Measurements from ENCODE around the gene CROCC2. TPM values are rescaled to one million over a fixed set of nuclear protein-coding genes. Genes with fewer than 3 reads are reported as not detected.
A peak's percentile ranks its signal among the peaks of the same experiment; 100 is the strongest.

The CROCC2 gene
- total RNA-seq, 1 donor from 2014 or later: 0.23 TPM

- DNase-seq (ENCODE audit: low spot score): peak; percentile 38
Measured at GRCh38 chr2:241011751-241012510, 105.8 kb downstream of the CROCC2 start.

GRCh38 chr2:241014224-241014623, 108.1 kb downstream of the CROCC2 start:
- DNase-seq (ENCODE audit: low spot score): peak; percentile 14

- peak; percentile 27 for DNase-seq (ENCODE audit: low spot score)
Measured at GRCh38 chr2:241014764-241015163, 108.6 kb downstream of the CROCC2 start.

- DNase-seq (ENCODE audit: low spot score): peak; percentile 32
Measured at GRCh38 chr2:241015439-241015838, 109.3 kb downstream of the CROCC2 start.

- DNase-seq (ENCODE audit: low spot score): peak; percentile 31
Measured at GRCh38 chr2:241017228-241017940, 111.2 kb downstream of the CROCC2 start.

GRCh38 chr2:241018051-241018891, 112.1 kb downstream of the CROCC2 start:
- peak; percentile 38 for DNase-seq (ENCODE audit: low spot score)

GRCh38 chr2:241019441-241020139, 113.5 kb downstream of the CROCC2 start:
- DNase-seq (ENCODE audit: low spot score): peak; percentile 29

GRCh38 chr2:241020201-241020600, 114.1 kb downstream of the CROCC2 start:
- DNase-seq (ENCODE audit: low spot score): no peak

GRCh38 chr2:241020629-241021190, 114.6 kb downstream of the CROCC2 start:
- DNase-seq (ENCODE audit: low spot score): no peak

- DNase-seq (ENCODE audit: low spot score): no peak
Measured at GRCh38 chr2:241025639-241026038, 119.5 kb downstream of the CROCC2 start.

GRCh38 chr2:241029599-241030332, 123.6 kb downstream of the CROCC2 start:
- no peak for DNase-seq (ENCODE audit: low spot score)

- DNase-seq (ENCODE audit: low spot score): no peak
Measured at GRCh38 chr2:241030333-241030680, 124.2 kb downstream of the CROCC2 start.

GRCh38 chr2:241030883-241031282, 124.7 kb downstream of the CROCC2 start:
- DNase-seq (ENCODE audit: low spot score): no peak

GRCh38 chr2:241031436-241032165, 125.5 kb downstream of the CROCC2 start:
- DNase-seq (ENCODE audit: low spot score): no peak

- no peak for DNase-seq (ENCODE audit: low spot score)
Measured at GRCh38 chr2:241033336-241033987, 127.3 kb downstream of the CROCC2 start.

GRCh38 chr2:241033994-241034393, 127.9 kb downstream of the CROCC2 start:
- no peak for DNase-seq (ENCODE audit: low spot score)

- no peak for DNase-seq (ENCODE audit: low spot score)
Measured at GRCh38 chr2:241034490-241035141, 128.5 kb downstream of the CROCC2 start.

GRCh38 chr2:241035142-241035817, 129.1 kb downstream of the CROCC2 start:
- no peak for DNase-seq (ENCODE audit: low spot score)
